HepG2 (cell line): Measurements from ENCODE around the gene ZNF322.

ENCODE experiments used
- ATF1 ChIP-seq: IDR thresholded peaks from 2 replicates; pipeline ENCODE4 v1.6.1; 2016; ENCODE audit warnings: mild to moderate bottlenecking, control low read depth
- EZH2 ChIP-seq: conservative IDR thresholded peaks from 2 replicates; pipeline ENCODE4 v1.6.1; 2012; ENCODE audit warnings: mild to moderate bottlenecking, low read depth, low read length, moderate library complexity
- KDM6A ChIP-seq: IDR thresholded peaks from 2 replicates; pipeline ENCODE4 v1.6.1; 2016; ENCODE audit warnings: low read depth
- PBX3 ChIP-seq: sonication (generic); formaldehyde crosslinking; IDR thresholded peaks from 2 replicates; pipeline ENCODE4 v1.8.1; 2023; ENCODE audit warnings: missing genetic modification reagents, inconsistent platforms, borderline replicate concordance
- RBAK ChIP-seq: sonication (generic); formaldehyde crosslinking; IDR thresholded peaks from 2 replicates; pipeline ENCODE4 v1.5.1; 2020; ENCODE audit warnings: mild to moderate bottlenecking, missing genetic modification reagents

- TF ChIP-seq ATF1 (CRISPR knock-in tag) (no peak), KDM6A (CRISPR knock-in tag) (no peak), RBAK (CRISPR knock-in tag) (no peak), PBX3 (CRISPR knock-in tag) (no peak), EZH2 (no peak)
These were observed 50.1 kb downstream of the ZNF322 start for GRCh38 chr6:26609463-26609862.
